Panc1 (cell line): Measurements from ENCODE around the gene GPSM1. TPM values are rescaled to one million over a fixed set of nuclear protein-coding genes. Genes with fewer than 3 reads are reported as not detected.

Source experiments
- ATAC-seq: fragments of 200-7000 bp; cut with Tn5 transposase; 2 replicates; pipeline ENCODE4 v1.9.1; 2020; ENCODE audit warnings: mild to moderate bottlenecking, moderate library complexity
- BruUV-seq: library from RNA; stranded (reverse); fragments of 400-500 nt; replicated peaks from 2 replicates; lab custom pipeline; 2021; lab: Mats Ljungman, UMichigan
- CTCF ChIA-PET: fragments of 300-600 bp; sonication (Branson Sonifier 250); formaldehyde crosslinking; loops from one replicate; lab custom pipeline; 2022; ENCODE audit warnings: antibody characterized with exemption; lab: Charles Lee
- POLR2A ChIA-PET: fragments of 300-600 bp; sonication (Branson Sonifier 250); formaldehyde crosslinking; loops from one replicate; lab custom pipeline; 2022; ENCODE audit warnings: antibody characterized with exemption; lab: Charles Lee
- DNase-seq: peaks from one replicate; pipeline ENCODE4 v3.0.0-alpha.2; 2010; ENCODE audit warnings: low read depth, low spot score
- H3K27ac ChIP-seq: 2 replicates; pipeline ENCODE4 v1.5.1; 2011; ENCODE audit warnings: mild to moderate bottlenecking, low read length, inconsistent platforms
- H3K27me3 ChIP-seq: fragments of 200-500 bp; sonication (Bioruptor generic); 2 replicates; pipeline ENCODE4 v1.6.0; 2014; ENCODE audit warnings: low read length, inconsistent platforms; ENCODE audit not compliant: control insufficient read depth, insufficient read depth
- H3K36me3 ChIP-seq: fragments of 200-500 bp; sonication (Bioruptor generic); 2 replicates; pipeline ENCODE4 v1.5.1; 2014; ENCODE audit warnings: inconsistent platforms, mild to moderate bottlenecking, low read length, moderate library complexity; ENCODE audit not compliant: control insufficient read depth, insufficient read depth
- H3K4me1 ChIP-seq: 2 replicates; pipeline ENCODE4 v1.5.1; 2011; ENCODE audit warnings: inconsistent platforms, mild to moderate bottlenecking, low read length, moderate library complexity; ENCODE audit not compliant: control insufficient read depth, insufficient read depth
- H3K4me3 ChIP-seq, 2 experiments: 2 replicates each; pipeline ENCODE4 v1.5.1; 2011 to 2012; ENCODE audit warnings: low read depth in 2 of 2, low read length in 2 of 2, mild to moderate bottlenecking in 2 of 2, inconsistent platforms in 1 of 2, moderate library complexity in 1 of 2
- H3K9me3 ChIP-seq: fragments of 200-500 bp; sonication (Bioruptor generic); 2 replicates; pipeline ENCODE4 v1.5.1; 2014; ENCODE audit warnings: low read depth, mild to moderate bottlenecking, inconsistent platforms, low read length, moderate library complexity; ENCODE audit not compliant: control insufficient read depth, insufficient read depth
- CTCF ChIP-seq: fragments of 450-650 bp; IDR thresholded peaks from 2 replicates; pipeline ENCODE4 v1.5.1; 2017; ENCODE audit warnings: mild to moderate bottlenecking
- POLR2AphosphoS5 ChIP-seq: IDR thresholded peaks from 2 replicates; pipeline ENCODE4 v1.6.1; 2012; ENCODE audit warnings: mild to moderate bottlenecking, low read depth, low read length, moderate library complexity
- REST ChIP-seq, 2 experiments: IDR thresholded peaks; 2 replicates each; pipeline ENCODE4 v1.6.1; 2011 to 2012; ENCODE audit warnings: low read depth in 2 of 2, control low read depth in 1 of 2, low read length in 1 of 2, mild to moderate bottlenecking in 1 of 2, moderate library complexity in 1 of 2; ENCODE audit not compliant: insufficient read depth in 1 of 2
- SIN3A ChIP-seq: IDR thresholded peaks from 2 replicates; pipeline ENCODE4 v1.6.1; 2012; ENCODE audit warnings: low read depth, mild to moderate bottlenecking, low read length, moderate library complexity, borderline replicate concordance; ENCODE audit not compliant: insufficient read depth
- TCF7L2 ChIP-seq: IDR thresholded peaks from 2 replicates; pipeline ENCODE4 v1.6.1; 2011; ENCODE audit warnings: mild to moderate bottlenecking, low read depth, low read length, inconsistent platforms
- in situ Hi-C: cut with HindIII; loops from 2 replicates; pipeline ENCODE4 v1.10.0; 2016; ENCODE audit warnings: low sequenced_read_pairs, low pct_unique_long_range_greater_than_20kb
- intact Hi-C: fragments of 100-400 bp; cut with micrococcal nuclease; formaldehyde crosslinking; loops from one replicate; pipeline ENCODE4 v1.10.0; 2022; ENCODE audit not compliant: unreplicated experiment
- total RNA-seq: library from RNA; stranded (reverse); gene quantifications from one replicate; pipeline ENCODE4 v1.2.1, GENCODE V29; 2021; ENCODE audit not compliant: unreplicated experiment

The GPSM1 gene
- total RNA-seq, 1 experiment from 2014 or later: 14.2 TPM

- TF ChIP-seq TCF7L2: no peak
- TF ChIP-seq SIN3A: no peak
- TF ChIP-seq CTCF: no peak
- TF ChIP-seq REST (IDR thresholded peaks at IDR 0.05; ENCODE audit: insufficient read depth in 1 of 2, low read depth in 2 of 2, low read length in 1 of 2): no peak
- Histone ChIP-seq H3K27ac (no peak overlapping the region), H3K4me1 (no peaks in the 10 kb centered on the region; the same call in 1 of the 2 replicates), H3K27me3 (no peaks in the 10 kb centered on the region), H3K9me3 (no peaks in the 10 kb centered on the region), H3K4me3 (no peak overlapping the region), H3K36me3 (no peaks in the 10 kb centered on the region)
- no peak for DNase-seq
- ChIA-PET POLR2A (no interaction called here), CTCF (interaction anchor here (1.0 kb wide), 1 partner anchor 60 kb away, joined by 3 read pairs; no protein-coding TSS in a partner anchor)
- in situ Hi-C loops (no loop called here), intact Hi-C loops (no loop called here)
- no peak for ATAC-seq
- BruUV-seq: no TSS peak
These were observed 13.2 kb downstream of the GPSM1 start for GRCh38 chr9:136340356-136341041.

GRCh38 chr9:136341042-136341655 is 13.8 kb downstream of the GPSM1 start:
- Histone ChIP-seq H3K36me3 (no peaks in the 10 kb centered on the region), H3K4me1 (peaks cover 3% of the 10 kb centered on the region), H3K9me3 (no peaks in the 10 kb centered on the region), H3K27ac (no peak overlapping the region), H3K27me3 (no peaks in the 10 kb centered on the region), H3K4me3 (no peak overlapping the region)
- ChIA-PET CTCF (no interaction called here), POLR2A (no interaction called here)
- DNase-seq: no peak
- TF ChIP-seq CTCF (no peak), SIN3A (no peak), POLR2AphosphoS5 (no peak), TCF7L2 (no peak), REST (IDR thresholded peaks at IDR 0.05; ENCODE audit: insufficient read depth in 1 of 2, low read depth in 2 of 2, low read length in 1 of 2) (no peak)
- intact Hi-C loops (no loop called here), in situ Hi-C loops (no loop called here)
- no TSS peak for BruUV-seq
- ATAC-seq: no peak
